ENCODE results near the gene OR5AR1. TPM values are rescaled to one million over a fixed set of nuclear protein-coding genes. Genes with fewer than 3 reads are reported as not detected.
"Not testable (repeated sequence)": the region's sequence is repeated elsewhere in the genome, so short reads cannot be mapped to it uniquely, and the experiment has no call there.

The OR5AR1 gene
- total RNA-seq, 1 donor from 2014 or later = not detected

GRCh38 chr11:56659755-56660154 is 3.7 kb upstream of the OR5AR1 start:
- no peak for DNase-seq (ENCODE audit: low read depth)
- no peak for TF ChIP-seq CTCF (conservative IDR thresholded peaks at IDR 0.05; ENCODE audit: low read depth, low read length)
- no peak overlapping the region for H3K4me3 ChIP-seq (ENCODE audit: low read depth, low read length)

DNA sequence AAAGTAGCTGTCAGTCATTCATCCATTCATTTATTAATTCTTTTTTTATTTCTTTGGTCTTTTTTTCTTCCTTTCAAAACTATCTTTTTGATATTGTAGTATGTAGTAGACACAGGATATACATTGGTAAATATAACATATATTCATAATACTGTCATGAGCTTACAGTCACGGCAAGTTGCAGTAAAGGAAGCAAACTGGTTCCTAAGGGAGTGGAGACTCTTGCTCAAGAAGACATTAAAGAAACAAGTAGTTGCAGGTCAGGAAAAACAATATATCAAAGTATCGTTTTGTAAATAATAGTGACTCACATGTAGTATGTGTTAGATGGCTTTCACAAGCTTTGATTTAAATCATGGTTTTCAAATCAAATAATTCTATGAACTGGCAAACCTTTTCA is 7.5 kb downstream of the OR5AR1 start:
- no peak overlapping the region for H3K4me3 ChIP-seq (ENCODE audit: low read depth, low read length)
- no peak for DNase-seq (ENCODE audit: low read depth)
- TF ChIP-seq CTCF (conservative IDR thresholded peaks at IDR 0.05; ENCODE audit: low read depth, low read length) = no peak

DNA sequence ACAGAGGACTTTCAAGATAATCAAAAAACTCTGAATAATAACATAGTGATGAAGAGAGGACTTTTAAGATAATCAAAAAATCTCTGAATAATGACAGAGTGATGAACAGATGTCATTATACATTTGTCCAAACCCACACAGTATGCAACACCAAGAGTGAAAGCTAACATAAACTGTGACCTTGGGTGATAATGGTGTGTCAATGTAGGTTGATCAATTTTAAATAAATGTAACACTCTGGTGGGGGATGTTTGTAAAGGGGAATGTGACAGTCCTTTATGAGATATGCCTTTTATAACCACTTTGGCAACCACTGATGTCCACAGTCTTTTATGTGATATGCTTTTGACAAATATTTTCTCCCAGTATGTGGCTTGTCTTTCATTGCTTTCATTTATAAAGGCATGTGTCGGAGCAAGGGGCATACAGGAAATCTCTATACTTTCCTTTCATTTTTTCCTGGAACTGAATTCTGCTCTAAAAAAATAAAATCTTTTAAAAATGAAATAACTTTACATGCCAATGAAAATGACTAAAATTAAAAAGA is 25.1 kb downstream of the OR5AR1 start:
- H3K4me3 ChIP-seq (ENCODE audit: low read depth, low read length) = no peak overlapping the region
- no peak for DNase-seq (ENCODE audit: low read depth)
- TF ChIP-seq CTCF (conservative IDR thresholded peaks at IDR 0.05; ENCODE audit: low read depth, low read length) = no peak

DNA sequence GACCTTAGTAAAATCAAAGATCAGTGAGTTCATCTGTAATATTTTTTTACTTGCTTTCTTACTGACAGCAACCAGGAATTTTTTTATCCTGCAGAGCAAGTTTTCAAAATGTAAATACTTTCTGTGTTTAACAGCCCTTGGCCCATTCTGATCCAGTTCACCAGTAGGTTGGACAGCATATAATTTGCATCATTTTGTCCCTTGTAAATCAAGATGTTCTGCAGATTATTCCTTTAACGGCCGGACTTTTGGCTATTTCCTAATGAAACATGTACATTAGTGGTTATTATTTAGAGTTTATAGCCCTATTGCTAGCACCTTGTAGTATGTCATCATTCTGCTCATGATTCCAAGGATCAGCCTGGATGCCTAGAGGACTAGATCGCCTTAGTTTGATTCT is 27.7 kb downstream of the OR5AR1 start:
- not testable (repeated sequence) for DNase-seq (ENCODE audit: low read depth); H3K4me3 ChIP-seq (ENCODE audit: low read depth, low read length)

DNA sequence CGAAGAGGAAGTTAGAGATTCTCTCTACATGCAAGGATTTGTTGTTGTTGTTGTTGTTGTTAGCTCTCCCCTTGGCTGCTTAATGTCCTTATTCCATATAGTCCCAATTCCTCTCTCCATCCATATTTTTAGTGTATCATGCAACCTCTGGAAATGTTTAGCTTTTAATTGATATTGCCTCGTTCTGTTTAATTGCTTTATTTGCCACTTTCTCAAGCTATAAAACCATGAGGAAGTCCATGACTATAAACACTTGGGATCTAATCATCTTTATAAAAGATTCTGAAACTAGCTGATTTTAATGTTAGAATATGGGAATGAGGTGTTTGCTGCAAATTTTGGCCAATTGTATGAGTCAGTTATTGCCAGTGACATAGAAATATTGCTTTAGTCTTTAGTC is 29.9 kb downstream of the OR5AR1 start:
- DNase-seq (ENCODE audit: low read depth) = no peak
- no peak for TF ChIP-seq CTCF (conservative IDR thresholded peaks at IDR 0.05; ENCODE audit: low read depth, low read length)
- H3K4me3 ChIP-seq (ENCODE audit: low read depth, low read length) = no peak overlapping the region

- H3K4me3 ChIP-seq (ENCODE audit: low read depth, low read length) = no peak within 1 kb of the TSS
- no peak for DNase-seq (ENCODE audit: low read depth)
- no peak for TF ChIP-seq CTCF (conservative IDR thresholded peaks at IDR 0.05; ENCODE audit: low read depth, low read length)
Measured at GRCh38 chr11:56698795-56699194, 35.3 kb downstream of the OR5AR1 start, which contains the start of gene OR9G1. Gene OR9G1, plus strand, starts transcription at chr11:56699095. Its CDS starts 1,293 bp downstream, at chr11:56700388.

- DNase-seq (ENCODE audit: low read depth) = no peak
- H3K4me3 ChIP-seq (ENCODE audit: low read depth, low read length) = no peak overlapping the region
- TF ChIP-seq CTCF (conservative IDR thresholded peaks at IDR 0.05; ENCODE audit: low read depth, low read length) = no peak
Measured at GRCh38 chr11:56700242-56700913, 36.9 kb downstream of the OR5AR1 start.

Data from epithelial cell of proximal tubule (primary cell).